OCI-LY7 (cell line): ENCODE measurements around the gene HEPACAM.

Experiments
- CTCF ChIP-seq: fragments of 200-600 bp; sonication (generic); conservative IDR thresholded peaks from 2 replicates; pipeline ENCODE4 v1.5.1; 2014; ENCODE audit warnings: mild to moderate bottlenecking, antibody characterized with exemption, low read length, moderate library complexity, mixed read lengths
- EZH2phosphoT487 ChIP-seq: fragments of 200-600 bp; sonication (generic); IDR thresholded peaks from 2 replicates; pipeline ENCODE4 v1.6.1; 2018; ENCODE audit warnings: low read depth, borderline replicate concordance, mild to moderate bottlenecking, mixed run types, antibody characterized with exemption, low read length, moderate library complexity, mixed read lengths

GRCh38 chr11:124977006-124977405 is 41.2 kb upstream of the HEPACAM start:
- TF ChIP-seq CTCF (no peak), EZH2phosphoT487 (no peak)
